Esophagus muscularis mucosa (tissue), 3 donors: ENCODE measurements around the gene PNPO.

Experiments used
- POLR2A ChIP-seq: fragments of 450-650 bp; IDR thresholded peaks from one replicate; pipeline ENCODE4 v1.6.1; 2017; ENCODE audit warnings: antibody characterized with exemption, moderate library complexity, mild to moderate bottlenecking, low read depth
- TF ChIP-seq, protein P1 (sequence below), 3 experiments: fragments of 200-600 bp in 2 of 3; fragments of 450-650 bp in 1 of 3; sonication (generic) in 2 of 3; IDR thresholded peaks; one replicate each; pipeline ENCODE4 v1.5.1; 2017 to 2019; ENCODE audit warnings: antibody characterized with exemption in 3 of 3, mild to moderate bottlenecking in 2 of 3, moderate library complexity in 1 of 3

DNA sequence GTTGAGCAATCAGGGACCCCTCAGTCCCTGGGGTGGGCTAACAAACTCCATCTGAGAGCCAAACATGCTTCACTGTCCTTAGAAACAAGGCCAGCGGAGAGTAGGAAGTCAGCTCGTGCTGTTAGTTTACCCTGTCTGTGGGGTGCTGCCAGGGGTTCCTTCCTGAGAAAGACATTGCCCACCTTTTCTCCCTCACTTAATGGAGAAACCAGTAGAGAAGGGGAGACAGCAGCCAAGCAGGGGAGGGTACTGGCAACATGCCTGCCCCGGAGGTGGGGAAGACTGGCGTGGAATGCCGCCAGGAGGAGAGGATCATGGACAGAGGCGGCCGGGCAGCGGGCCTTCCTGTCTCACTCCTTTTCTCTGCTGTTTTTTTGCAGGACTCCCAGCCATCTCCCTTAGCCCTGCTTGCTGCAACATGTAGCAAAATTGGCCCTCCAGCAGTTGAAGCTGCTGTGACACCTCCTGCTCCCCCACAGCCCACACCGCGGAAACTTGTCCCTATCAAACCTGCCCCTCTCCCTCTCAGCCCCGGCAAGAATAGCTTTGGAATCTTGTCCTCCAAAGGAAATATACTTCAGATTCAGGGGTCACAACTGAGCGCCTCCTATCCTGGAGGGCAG is 25.5 kb upstream of the PNPO start:
- TF ChIP-seq, protein P1, sequence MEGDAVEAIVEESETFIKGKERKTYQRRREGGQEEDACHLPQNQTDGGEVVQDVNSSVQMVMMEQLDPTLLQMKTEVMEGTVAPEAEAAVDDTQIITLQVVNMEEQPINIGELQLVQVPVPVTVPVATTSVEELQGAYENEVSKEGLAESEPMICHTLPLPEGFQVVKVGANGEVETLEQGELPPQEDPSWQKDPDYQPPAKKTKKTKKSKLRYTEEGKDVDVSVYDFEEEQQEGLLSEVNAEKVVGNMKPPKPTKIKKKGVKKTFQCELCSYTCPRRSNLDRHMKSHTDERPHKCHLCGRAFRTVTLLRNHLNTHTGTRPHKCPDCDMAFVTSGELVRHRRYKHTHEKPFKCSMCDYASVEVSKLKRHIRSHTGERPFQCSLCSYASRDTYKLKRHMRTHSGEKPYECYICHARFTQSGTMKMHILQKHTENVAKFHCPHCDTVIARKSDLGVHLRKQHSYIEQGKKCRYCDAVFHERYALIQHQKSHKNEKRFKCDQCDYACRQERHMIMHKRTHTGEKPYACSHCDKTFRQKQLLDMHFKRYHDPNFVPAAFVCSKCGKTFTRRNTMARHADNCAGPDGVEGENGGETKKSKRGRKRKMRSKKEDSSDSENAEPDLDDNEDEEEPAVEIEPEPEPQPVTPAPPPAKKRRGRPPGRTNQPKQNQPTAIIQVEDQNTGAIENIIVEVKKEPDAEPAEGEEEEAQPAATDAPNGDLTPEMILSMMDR (IDR thresholded peaks at IDR 0.05) = no peak
- no peak for TF ChIP-seq POLR2A
